ENCODE measurements around the gene ARHGAP28.

GRCh38 chr18:6948281-6949055 lies 219.0 kb downstream of the ARHGAP28 start:
- TF ChIP-seq CTCF (IDR thresholded peaks at IDR 0.05): no peak
- TF ChIP-seq POLR2A (IDR thresholded peaks at IDR 0.05): no peak
